HT-29 (cell line): ENCODE results near the gene COL5A1. TPM values are rescaled to one million over a fixed set of nuclear protein-coding genes. Genes with fewer than 3 reads are reported as not detected.
"Not testable (repeated sequence)": the region's sequence is repeated elsewhere in the genome, so short reads cannot be mapped to it uniquely, and the experiment has no call there.

Source experiments
- DNase-seq: peaks from one replicate; pipeline ENCODE4 v3.0.0-alpha.2; 2015; ENCODE audit warnings: low spot score
- total RNA-seq: library from RNA; depleted of rRNA; stranded (reverse); fragments of >200 nt; shearing (Covaris generic); gene quantifications from 2 replicates; pipeline ENCODE4 v1.2.3, GENCODE V29; 2014

Gene COL5A1
- total RNA-seq, 1 experiment from 2014 or later = 0.43 TPM

DNA sequence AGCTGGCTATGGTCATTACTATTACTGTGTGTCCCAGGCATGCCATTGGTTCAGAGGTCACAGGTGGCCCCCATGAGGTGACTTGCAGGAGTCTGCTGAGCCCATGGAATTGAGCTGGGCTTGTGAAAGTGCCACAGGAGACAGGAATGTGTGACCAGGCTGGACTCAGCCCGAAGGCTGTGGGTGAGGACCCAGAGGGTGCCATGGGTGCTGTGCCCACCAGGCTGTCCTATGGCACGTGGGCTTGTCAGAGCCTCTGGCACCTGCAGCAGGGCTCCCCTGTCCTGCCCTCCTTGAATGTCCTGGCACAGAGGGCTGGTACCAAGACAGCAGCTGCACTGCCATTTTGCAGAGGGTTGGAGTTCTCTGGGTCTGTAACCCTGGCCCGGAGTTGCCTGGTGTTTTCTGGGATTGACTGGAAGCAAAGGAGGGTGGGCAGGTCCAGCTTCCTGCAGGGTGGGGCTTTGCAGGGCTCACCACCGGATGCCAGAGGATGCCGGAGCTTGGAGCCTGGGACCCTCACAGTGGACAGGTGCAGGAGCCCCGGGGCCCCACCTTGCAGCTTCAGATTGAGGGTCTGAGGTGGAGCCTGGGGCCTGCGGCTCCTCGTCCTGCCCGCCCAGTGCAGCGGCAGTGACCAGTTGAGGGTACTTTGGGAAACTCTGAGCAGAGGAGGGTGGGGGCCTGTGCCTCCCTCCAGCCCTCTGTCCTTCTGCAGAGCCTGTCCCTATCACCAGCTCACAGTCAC lies 14.2 kb downstream of the COL5A1 start:
- no peak for DNase-seq

DNA sequence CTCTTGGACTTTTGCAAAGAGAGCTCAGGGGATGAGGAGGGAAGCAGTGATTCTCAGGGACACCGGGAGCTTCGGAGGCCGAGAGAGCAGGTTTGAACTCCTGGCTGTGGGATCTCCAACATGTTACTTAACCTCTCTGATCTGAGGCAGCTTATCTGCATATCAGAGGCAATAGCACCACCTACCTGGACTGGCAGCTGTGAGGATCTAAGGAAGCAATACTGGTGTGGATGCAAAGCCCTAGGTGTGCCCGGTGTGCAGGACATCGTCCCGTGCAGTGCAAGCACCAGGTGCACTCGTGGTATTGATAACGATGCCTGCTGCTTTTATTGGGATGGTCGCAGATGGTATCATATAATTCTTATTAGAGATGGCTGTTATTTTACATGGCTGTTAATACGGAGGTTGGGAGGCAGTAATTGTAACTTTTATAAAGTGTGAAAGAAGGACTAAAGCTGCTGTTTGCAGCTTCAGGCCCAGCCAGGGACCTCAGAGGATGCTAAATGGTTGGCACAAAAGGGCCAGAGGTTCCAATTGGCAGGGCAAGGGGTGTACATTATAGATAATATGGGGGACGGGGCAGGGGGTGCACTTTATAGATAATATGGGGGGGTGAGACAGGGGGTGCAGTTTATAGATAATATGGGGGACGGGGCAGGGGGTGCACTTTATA lies 14.9 kb downstream of the COL5A1 start:
- DNase-seq = peak; percentile 32

DNA sequence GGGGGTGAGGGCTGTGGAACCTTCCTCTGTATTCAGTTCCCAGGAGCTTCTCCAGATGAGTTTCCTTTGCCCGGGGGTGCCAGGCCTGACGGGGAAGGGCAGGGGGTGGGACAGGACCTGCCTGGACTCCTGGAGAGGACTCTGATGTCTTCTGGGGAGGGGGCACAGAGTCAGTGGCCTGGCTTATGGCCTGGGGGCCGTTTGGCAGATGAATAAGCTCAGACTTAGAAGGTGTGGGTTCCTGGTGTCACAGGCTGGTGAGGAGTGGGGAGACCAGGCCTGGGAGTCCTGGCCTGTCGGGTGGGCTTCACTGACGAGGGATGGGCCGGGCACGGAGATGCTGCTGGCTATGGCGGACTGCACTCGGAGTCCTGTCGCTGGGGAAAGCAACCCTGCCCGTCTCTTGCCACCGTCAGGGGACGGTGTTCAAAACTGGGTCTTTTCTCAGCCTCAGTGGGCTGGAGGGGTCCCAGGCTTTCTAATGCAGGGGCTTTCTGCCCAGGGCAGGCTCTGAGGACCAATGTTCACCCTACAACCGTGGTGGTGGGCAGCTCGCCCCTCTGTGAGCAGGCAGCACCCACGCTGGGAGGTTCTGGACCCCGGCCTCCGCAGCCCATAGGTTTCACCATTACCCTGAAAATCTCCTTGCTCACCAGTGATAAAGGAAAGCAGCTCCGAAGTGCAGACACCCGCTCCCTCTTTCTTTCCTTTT lies 16.2 kb downstream of the COL5A1 start:
- DNase-seq = no peak

DNA sequence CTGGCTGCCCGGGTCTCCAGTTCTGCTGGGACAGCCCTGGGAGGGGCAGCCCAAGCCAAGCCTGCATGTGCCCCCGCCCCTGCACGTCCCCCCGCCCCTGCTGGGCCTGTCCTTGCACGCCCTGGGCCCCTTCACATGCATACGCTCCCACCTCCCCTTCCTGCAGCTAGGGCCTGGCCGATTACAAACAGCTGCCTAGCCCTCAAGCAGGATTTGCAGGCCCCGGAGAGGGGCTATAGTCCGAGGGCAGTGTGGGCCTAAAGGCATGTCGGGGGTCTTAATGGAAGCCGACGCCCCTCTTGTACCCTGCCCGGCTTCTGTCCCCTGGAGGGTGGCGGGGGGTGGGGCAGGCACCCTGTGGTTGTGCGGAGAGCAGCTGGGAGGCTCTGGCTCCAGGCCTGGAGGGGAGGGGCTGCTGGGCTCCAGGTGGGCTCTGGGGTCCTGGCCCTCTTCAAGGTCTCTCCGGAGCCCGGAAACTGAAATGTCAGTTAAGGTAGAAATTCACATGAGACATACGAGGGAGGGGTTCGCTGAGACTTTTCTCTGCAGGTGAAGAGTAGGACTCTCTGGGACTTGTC lies 16.9 kb downstream of the COL5A1 start:
- no peak for DNase-seq

DNA sequence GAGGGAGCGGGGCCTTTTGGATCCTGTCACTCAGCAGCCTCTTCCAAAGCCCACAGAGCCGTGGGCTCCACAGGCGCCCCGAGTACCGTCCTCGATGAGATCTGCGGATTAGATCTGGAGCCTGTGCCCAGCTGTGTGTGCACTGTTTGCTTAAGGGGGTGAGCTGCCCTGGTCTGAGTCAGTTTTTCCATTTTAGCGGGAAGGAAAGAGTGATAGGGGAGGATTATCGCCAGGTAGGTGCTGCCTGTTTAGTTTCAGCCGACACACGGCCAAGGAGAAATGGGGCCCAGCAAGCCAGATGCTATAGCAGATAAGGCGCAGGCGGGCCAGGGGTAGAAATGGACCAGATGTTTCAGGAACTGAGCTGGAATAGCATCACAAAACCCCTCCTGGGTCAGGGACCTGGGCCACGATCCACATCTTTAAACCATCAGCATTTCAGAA lies 18.1 kb downstream of the COL5A1 start:
- no peak for DNase-seq

DNA sequence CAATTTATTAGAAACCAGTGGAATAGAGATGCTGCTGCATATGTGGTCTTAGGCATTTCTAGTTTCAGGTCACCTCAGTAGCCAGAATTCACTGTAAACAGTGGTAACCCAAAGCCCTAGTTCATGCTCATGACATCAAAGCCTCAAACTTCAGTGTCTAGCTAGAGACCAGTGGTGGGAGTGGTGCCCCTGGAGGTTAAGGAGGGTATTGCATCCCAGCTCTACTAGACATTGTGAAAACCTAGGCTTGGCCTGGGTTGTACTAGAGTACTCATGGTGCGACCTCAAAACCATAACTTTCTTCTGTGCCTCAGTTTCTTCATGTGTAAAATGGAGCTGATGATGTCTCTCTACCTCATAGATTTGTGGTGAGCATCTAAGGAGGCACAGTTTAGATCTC lies 18.8 kb downstream of the COL5A1 start:
- DNase-seq = peak; percentile 32

DNA sequence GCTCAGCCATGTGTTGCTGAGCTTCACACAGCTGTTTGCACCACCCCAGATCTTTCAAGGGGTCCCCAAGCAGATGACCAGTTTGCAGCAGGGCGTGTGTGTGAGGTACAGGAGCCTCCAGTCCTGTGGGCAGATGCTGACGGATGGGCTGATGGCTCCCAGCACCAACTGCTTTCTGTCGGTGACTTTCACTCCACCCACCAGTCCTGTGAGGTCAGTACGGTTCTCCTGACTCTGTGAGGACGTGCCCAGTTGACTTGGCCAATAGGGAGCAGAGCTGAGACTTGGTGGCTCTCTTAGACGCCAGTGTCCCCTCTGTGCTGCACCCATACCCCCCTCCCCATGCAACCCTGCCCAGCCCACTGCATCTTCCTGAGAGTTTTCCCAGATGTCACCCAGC lies 19.7 kb downstream of the COL5A1 start:
- no peak for DNase-seq

DNA sequence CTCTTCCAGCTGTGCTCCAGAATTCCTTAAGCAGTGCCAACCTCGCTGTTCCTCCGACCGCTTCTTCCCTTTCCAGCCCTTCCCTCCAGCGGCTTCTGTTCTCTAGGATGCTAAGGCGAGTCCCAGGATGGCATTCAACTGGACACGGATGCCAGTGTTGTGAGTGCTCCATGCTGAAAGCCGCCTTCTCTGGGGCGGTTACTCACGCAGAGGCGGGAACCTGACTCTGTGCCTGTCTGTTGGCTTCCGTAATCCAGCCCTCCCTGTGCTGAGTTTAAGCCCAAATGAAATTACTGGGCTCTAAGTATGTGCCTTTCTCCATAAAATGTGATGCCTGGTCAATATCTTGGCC lies 20.2 kb downstream of the COL5A1 start:
- DNase-seq = no peak

DNA sequence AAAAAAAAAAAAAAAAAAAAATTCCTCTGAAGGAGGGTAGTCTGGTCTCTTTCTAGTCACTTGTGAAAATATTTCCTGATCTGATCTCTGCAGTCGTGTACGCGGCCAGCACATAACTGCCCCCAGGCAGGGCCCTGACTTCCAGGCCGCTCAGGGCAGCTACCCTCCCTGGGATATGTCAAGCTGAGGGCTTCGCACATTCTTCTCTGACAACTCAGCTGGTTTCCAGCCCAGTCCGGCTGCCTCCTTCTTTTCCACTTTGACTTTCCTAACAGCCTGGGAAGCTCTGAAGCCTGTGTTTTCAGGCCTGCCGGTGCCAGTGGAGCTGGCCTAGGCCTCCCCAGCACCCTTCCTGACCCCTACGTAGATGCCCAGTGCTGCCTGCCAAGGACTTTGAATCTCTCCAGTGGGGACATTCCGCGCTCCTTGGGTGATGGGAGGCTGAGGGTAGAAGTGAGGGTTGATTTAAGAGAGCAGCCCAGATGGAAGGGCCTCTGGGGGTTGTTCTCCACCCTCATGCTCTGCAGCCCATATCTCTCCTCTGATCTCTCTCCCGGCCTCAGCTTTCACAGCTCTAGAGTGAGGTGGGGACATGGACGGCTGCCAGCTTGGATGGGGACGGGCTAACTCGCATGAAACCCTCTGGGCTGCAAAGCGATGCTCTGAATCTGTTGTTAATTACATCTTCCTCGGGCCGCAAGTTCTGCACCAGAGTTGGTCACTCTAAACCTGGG lies 20.7 kb downstream of the COL5A1 start:
- DNase-seq = no peak

DNA sequence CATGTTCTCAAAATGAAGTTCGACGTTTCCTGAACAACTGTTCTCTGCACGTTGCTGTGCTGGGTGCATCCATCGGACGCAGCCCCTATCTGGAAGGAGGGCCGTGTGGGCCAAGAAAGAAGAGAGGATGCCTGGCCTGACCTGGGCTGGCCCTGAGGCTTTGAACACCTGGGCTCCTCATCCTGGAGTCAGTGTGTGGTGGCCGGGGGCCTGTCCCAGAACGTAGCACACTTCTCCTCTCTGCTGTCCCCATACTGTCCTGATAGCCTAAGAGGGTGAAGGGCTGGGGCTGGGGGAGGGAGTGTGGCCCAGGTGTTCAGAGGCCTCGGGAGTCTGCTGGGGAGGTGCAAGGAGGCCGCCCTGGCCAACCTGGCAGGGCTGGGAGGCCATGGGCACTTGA lies 21.5 kb downstream of the COL5A1 start:
- DNase-seq = no peak

DNA sequence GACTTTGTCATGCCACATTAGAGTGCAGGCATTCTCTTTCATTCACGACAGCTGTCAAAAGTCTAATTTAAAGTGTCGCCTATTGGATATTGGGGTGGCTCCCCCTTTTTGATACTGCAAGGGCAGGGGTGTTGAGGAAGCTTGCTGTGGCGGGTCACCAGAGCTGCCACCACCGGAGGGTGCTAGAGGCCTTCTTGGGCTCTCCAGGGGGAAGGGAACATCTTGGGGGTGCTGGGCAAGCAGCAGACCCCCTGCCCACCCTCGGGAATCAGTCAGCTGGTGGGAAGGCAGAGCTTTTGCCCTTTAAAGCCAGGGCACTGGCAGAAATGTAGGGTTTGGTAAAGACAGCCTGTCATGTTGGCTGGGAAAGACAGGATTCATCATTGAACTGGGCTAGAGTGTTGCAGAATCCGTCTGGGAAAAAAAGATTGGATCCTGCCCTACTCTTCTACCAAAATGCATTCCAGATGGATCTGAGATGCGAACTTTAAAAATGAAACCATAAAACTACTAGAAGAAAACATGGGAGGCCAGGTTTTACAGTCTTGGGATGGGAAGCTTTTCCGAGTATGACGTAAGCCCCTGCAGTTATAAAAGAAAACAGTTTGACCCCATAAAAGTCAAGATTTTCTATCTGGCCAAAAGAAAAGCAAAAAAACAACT lies 22.3 kb downstream of the COL5A1 start:
- DNase-seq = no peak

DNA sequence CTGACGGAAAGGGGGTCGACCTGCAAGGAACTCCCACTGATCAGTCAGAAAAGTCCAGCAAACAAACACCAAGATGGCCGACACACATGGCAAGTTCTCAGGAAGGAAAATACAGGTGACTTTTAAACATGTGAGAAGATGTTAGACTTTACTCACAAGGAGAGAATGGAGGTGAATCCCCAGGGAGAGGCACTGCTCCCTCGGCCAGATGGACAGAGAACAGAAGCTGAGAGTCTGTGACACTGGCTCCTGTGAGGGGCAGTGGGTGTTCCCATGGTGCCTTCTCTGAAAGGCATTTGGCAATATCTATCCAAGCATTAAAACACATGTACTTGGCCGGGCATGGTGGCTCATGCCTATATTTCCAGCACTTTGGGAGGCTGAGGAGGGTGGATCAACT lies 22.8 kb downstream of the COL5A1 start:
- DNase-seq = no peak

DNA sequence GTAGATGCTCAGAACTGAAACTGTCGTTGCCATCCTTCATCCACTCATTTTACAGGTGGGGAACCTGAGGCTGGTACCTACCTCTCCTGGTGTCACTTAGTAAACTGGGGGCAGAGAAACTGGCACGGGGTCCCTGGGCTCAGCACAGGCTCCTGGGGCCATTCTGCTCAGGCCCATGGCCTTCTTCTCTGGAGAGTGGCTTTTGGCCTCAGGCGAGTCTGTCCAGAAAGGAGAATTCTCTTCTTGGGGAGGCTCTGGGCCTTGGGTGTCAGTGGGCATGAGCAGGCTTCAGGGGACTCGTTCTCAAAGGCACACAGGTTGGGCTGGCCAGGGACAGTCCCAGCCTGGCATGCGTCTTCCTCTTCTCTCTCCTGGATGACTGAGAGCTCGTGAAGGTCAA lies 24.6 kb downstream of the COL5A1 start:
- no peak for DNase-seq

DNA sequence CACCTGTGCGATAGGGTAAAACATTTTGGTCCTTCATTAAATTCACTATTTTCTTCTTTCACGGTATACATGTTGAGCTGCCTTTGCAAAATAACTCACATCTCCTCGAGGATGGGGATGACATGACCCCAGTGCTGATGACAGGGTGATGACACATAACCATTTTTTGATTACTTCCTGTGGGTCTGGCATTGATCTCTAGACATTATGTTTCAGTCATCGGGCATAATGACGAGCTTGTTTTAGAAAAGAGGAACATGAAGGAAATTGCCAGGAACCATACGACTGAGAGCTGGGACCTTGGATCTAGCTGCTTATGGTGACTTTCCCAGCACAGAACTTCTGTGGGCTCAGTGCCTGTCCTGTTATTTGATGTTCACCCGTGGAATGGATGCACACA lies 25.2 kb downstream of the COL5A1 start:
- no peak for DNase-seq

DNA sequence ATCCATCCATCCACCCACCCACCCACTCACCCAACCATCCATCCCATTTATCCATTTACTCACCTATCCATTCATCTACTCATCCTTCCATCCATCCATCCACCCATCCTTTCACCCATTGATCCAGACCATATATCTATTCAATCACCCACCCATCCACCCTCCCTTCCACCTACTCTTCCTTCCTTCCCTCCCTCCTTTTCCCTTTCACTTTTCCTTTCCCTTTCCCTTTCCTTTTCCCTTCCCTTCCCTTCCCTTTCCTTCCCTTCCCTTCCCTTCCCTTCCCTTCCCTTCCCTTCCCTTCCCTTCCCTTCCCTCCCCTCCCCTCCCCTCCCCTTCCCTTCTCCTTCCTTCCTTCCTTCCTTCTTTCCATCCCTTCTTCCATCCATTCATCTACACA lies 27.4 kb downstream of the COL5A1 start:
- DNase-seq = not testable (repeated sequence)

DNA sequence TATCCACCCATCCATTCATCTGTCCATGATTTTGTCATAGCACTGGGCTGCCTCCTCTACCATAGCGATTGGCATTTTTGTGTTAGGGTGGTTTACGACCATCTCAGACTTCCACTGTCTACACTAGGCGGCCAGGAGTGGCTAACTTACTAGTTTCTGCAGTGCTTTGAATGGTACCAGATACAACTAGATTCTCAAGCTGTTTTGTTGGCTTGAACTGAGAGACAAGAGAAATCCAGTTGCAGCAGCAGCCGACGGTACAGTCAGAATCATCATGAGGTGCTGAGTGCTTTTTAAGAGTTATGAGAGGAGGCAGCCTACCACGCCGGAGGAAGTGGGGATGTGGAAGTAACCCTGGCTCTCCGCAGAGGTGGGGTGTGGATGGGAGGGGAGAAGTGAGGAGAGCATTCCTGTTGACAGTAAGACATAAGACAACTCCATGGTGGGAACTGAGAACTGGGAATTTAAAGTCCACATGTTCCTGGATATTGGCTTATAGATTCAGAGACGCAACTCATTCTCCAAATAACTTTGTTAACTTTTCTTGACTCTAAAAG lies 27.9 kb downstream of the COL5A1 start:
- no peak for DNase-seq

DNA sequence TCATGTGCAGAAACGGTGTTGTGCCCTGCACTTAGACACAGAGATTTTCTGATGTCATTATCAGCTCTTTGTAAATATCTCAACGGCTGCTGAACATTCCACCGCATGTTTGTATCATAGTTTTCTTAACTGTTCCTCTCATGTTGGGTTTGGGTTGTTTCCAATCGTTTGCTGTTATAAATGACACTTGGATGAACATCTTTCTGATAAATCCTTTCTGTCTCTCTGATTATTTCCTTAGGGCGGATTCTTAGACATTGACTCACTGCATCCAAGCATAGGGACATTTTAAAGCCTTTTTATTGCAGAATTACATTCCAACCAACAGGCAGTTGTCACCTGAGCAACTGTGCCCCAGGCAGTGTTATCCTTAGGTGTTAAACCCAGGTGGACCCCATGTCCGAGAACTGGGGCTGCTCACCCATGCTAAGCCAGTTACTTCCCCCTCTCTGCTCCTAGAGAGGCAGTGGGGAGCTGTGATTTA lies 28.5 kb downstream of the COL5A1 start:
- DNase-seq = no peak

DNA sequence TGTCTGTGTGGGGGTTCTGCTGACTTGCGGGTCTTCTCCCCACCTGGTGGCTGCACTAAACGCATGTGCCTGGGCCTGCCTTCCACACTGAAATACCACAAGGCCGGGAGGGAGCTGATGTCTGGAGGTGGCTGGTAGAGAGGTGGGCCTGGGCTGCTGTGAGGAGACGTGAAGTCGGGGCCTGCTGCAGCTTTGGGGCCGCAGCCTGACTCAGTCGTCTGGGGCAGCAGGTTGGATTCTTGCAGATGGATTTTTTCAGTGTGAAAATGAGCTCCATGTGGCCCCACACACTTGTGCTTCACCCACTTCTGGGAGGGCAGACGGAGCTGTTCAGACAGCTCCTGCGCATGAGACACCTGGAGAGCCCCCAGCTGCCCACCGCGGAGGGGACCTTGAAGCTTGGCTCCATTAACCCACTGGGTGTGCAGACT lies 29.3 kb downstream of the COL5A1 start:
- no peak for DNase-seq

DNA sequence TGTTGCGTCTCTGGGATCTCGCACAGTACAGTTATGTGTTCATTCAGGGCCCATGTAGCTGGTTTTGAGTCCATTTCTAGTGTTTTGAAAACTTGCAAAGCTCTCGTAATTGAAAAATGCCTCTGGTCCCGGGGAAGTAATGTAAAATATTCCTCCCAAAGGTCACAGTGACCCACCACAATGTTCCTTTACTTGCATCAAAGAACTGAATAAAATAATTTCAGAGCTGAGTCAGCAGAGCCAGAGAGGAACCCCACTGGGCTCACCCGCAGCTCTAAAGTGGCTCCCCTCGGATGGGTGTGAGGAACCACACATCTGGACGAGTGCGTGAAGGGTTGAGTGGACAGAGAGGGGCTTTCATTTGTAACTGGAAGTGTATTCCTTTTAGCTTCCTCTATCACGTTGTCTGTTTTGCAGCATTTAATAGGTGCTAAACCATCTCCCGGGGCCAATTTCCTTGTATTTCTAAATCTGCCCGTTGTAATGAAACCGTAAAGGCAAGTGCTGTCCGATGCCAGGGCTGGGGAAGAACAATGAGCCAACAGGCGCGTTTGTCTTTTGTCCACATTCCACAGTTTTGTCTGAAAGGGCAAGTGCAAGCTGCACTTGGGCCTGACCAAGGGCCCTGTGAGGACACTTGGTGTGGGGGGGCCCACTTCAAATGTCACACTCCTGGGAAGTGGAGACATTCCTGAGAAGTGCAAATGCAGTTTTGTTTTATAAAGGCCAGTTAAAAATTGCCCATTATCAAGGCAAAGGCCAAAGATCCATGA lies 29.9 kb downstream of the COL5A1 start:
- DNase-seq = no peak

DNA sequence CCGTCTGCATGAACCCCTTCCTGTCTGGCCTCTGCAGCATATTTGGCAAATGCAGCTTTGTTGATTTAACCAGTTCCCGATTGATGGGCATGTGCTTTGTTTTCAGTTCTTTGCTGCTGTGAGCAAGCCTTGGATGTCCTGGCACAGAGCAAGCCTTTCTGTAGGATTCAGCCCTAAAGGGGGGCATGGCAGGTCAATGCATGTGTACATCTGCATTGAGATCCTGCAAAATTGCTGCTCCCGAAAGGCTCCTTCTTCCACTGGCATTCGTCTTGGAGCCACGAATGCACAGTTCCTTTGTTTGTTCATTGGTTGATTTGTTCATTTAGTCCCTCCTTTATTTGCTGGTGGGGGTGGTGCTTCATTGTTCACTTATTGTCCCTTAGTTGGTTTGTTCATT lies 34.8 kb downstream of the COL5A1 start:
- no peak for DNase-seq
